H1 (cell line): ENCODE results near the gene EPS8L1. TPM values are rescaled to one million over a fixed set of nuclear protein-coding genes. Genes with fewer than 3 reads are reported as not detected.

Source experiments
- CHD7 ChIP-seq: fragments of 300-600 bp; sonication (generic); IDR thresholded peaks from 2 replicates; pipeline ENCODE4 v1.7.1; 2012; ENCODE audit warnings: low read length, moderate library complexity, mild to moderate bottlenecking, inconsistent platforms; ENCODE audit not compliant: insufficient replicate concordance
- polyA plus RNA-seq, 7 experiments: library from polyadenylated mRNA; depleted of rRNA in 3 of 7; stranded (reverse) in 5 of 7; unstranded in 2 of 7; fragments of >200 nt in 5 of 7; fragments of 200-250 nt in 2 of 7; gene quantifications; 1 replicate in 5 of 7; 2 replicates in 1 of 7; 4 replicates in 1 of 7; pipeline versions ENCODE4 v1.2.1 to v1.2.3, GENCODE V29; 2011 to 2013; ENCODE audit warnings: missing spikeins in 2 of 7, mixed read lengths in 2 of 7
- total RNA-seq: library from RNA; stranded (reverse); fragmentation: NEBNext Ultra II Directional; extraction: Animal tissue kit (Norgen Biotek cat#: 25700); gene quantifications from 2 replicates; pipeline ENCODE4 v1.2.1, GENCODE V29; 2021

EPS8L1 gene
- total and polyA plus RNA-seq, 2 of the 8 experiments (the other 6 are each of a cell fraction or from before 2014, with no cell fraction given), result 19.8 to 30.2 TPM

GRCh38 chr19:55036058-55036457 lies 39.6 kb upstream of the EPS8L1 start (continued):
- no peak for TF ChIP-seq CHD7
- TF ChIP-seq, all 59 proteins: peak for 0
